ENCODE measurements around the gene MOB3B.

GRCh38 chr9:27347889-27348288, 181.7 kb downstream of the MOB3B start:
- TF ChIP-seq CTCF (IDR thresholded peaks at IDR 0.05) (no peak), POLR2A (IDR thresholded peaks at IDR 0.05) (no peak)
